Measurements from ENCODE around the gene NCDN.

DNA sequence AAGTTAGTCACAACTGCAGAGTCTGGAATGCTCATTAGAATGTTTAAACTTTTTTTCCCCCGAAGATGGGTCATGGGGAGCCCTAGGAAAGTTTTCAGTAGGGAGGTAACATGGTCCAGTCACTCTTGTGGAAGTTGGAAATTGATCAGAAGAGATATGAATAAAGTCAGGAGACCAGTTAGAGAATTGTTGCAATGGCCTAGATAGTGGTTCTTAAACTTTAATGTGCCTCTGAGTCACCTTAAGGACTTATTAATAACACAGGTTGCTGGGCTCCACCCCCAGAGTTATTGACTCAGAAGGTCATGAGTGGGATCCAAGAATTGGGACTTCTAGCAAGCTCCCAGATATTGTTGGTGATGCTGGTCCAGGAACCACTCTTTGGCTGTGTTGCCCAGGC is 12.3 kb downstream of the NCDN start:
- TF ChIP-seq POLR2A (IDR thresholded peaks at IDR 0.05; ENCODE audit: low read length) (no peak), GATA1 (IDR thresholded peaks at IDR 0.05; ENCODE audit: low read depth, low read length) (no peak)

Data from erythroblast (primary cell).